Tibial nerve (tissue), 4 donors: ENCODE measurements around the gene HIGD1B. TPM values are rescaled to one million over a fixed set of nuclear protein-coding genes. Genes with fewer than 3 reads are reported as not detected.

Source experiments
- DNase-seq, 2 donors: peaks; one replicate each; pipeline ENCODE4 v3.0.0-alpha.2; 2019; ENCODE audit warnings: low spot score in 2 of 2
- H3K27ac ChIP-seq, 4 donors: fragments of 200-600 bp; sonication (generic) in 3 of 4; one replicate each; pipeline ENCODE4 v1.5.1; 2017 to 2019; ENCODE audit warnings: mild to moderate bottlenecking in 1 of 4
- H3K27me3 ChIP-seq, 2 donors: fragments of 200-600 bp; sonication (generic) in 1 of 2; one replicate each; pipeline versions ENCODE4 v1.5.1 to v1.6.0; 2017 to 2019
- H3K36me3 ChIP-seq, 3 donors: fragments of 200-600 bp; sonication (generic); one replicate each; pipeline ENCODE4 v1.5.1; 2018 to 2019
- H3K4me1 ChIP-seq, 4 donors: fragments of 200-600 bp; sonication (generic) in 3 of 4; one replicate each; pipeline ENCODE4 v1.5.1; 2017 to 2019
- H3K4me3 ChIP-seq, 4 donors: fragments of 200-600 bp; sonication (generic) in 3 of 4; one replicate each; pipeline ENCODE4 v1.5.1; 2017 to 2019; ENCODE audit warnings: mild to moderate bottlenecking in 1 of 4, moderate library complexity in 1 of 4
- H3K9me3 ChIP-seq, 4 donors: fragments of 200-600 bp; sonication (generic) in 3 of 4; one replicate each; pipeline ENCODE4 v1.5.1; 2017 to 2019
- CTCF ChIP-seq, 5 experiments: fragments of 200-600 bp in 3 of 5; fragments of 450-650 bp in 2 of 5; sonication (generic) in 3 of 5; IDR thresholded peaks; one replicate each; pipeline ENCODE4 v1.5.1; 2016 to 2019; ENCODE audit warnings: antibody characterized with exemption in 5 of 5, mild to moderate bottlenecking in 3 of 5, moderate library complexity in 2 of 5
- EP300 ChIP-seq, 2 donors: sonication (generic); formaldehyde crosslinking; IDR thresholded peaks; one replicate each; pipeline ENCODE4 v1.6.1; 2017; ENCODE audit warnings: antibody characterized with exemption in 2 of 2, mild to moderate bottlenecking in 1 of 2
- POLR2A ChIP-seq, 2 donors: fragments of 450-650 bp; IDR thresholded peaks; one replicate each; pipeline ENCODE4 v1.6.1; 2017; ENCODE audit warnings: antibody characterized with exemption in 2 of 2, mild to moderate bottlenecking in 2 of 2, moderate library complexity in 2 of 2
- WGBS, 2 donors: methylation state at CpG; one replicate each; pipeline ENCODE4 v1.1.5; 2018; 5-methylcytosine and 5-hydroxymethylcytosine counted together
- total RNA-seq, 4 donors: library from RNA; depleted of rRNA; stranded (reverse); fragments of >200 nt; gene quantifications; one replicate each; pipeline ENCODE4 v1.1.0, GENCODE V29; 2016

The HIGD1B gene
- total RNA-seq, 4 donors from 2014 or later, result 2.3 to 10.3 (median 6.5) TPM; not detected in 1

- H3K4me1 ChIP-seq, result no peaks in the 10 kb centered on the region
- H3K27me3 ChIP-seq, result no peaks in the 10 kb centered on the region
- no peak overlapping the region for H3K4me3 ChIP-seq
- no peak for DNase-seq
- no peak overlapping the region for H3K27ac ChIP-seq
- WGBS, 2 donors, result 58 to 69% methylated on average over 6 of the region's 6 CpGs
- TF ChIP-seq EP300 (IDR thresholded peaks at IDR 0.05) (no peak), POLR2A (IDR thresholded peaks at IDR 0.05) (no peak), CTCF (IDR thresholded peaks at IDR 0.05) (no peak)
- H3K36me3 ChIP-seq, result peaks cover 0 to 43% (median 11%) of the 10 kb centered on the region in 3 donors
- H3K9me3 ChIP-seq, result no peaks in the 10 kb centered on the region
Observed at GRCh38 chr17:44848257-44848795, 643 bp downstream of the HIGD1B start.

- no peak overlapping the region for H3K27ac ChIP-seq
- H3K27me3 ChIP-seq, result no peaks in the 10 kb centered on the region
- no peak for DNase-seq
- no peaks in the 10 kb centered on the region for H3K9me3 ChIP-seq
- H3K36me3 ChIP-seq, result peaks cover 0 to 50% (median 18%) of the 10 kb centered on the region in 3 donors
- H3K4me3 ChIP-seq, result no peak overlapping the region
- 86 to 89% methylated on average over 12 of the region's 12 CpGs for WGBS, 2 donors
- TF ChIP-seq EP300 (IDR thresholded peaks at IDR 0.05) (no peak), CTCF (IDR thresholded peaks at IDR 0.05) (no peak), POLR2A (IDR thresholded peaks at IDR 0.05) (no peak)
- H3K4me1 ChIP-seq, result no peaks in the 10 kb centered on the region
Observed at GRCh38 chr17:44848961-44849489, 1.3 kb downstream of the HIGD1B start.

- no peak overlapping the region for H3K4me3 ChIP-seq
- no peaks in the 10 kb centered on the region for H3K4me1 ChIP-seq
- H3K9me3 ChIP-seq, result no peaks in the 10 kb centered on the region
- TF ChIP-seq CTCF (IDR thresholded peaks at IDR 0.05) (no peak), EP300 (IDR thresholded peaks at IDR 0.05) (no peak), POLR2A (IDR thresholded peaks at IDR 0.05) (no peak)
- H3K27me3 ChIP-seq, result no peaks in the 10 kb centered on the region
- 85 to 86% methylated on average over 7 of the region's 7 CpGs for WGBS, 2 donors
- peaks cover 0 to 60% (median 28%) of the 10 kb centered on the region in 3 donors for H3K36me3 ChIP-seq
- no peak overlapping the region for H3K27ac ChIP-seq
- no peak for DNase-seq
Observed at GRCh38 chr17:44850025-44850424, 2.3 kb downstream of the HIGD1B start.

- WGBS, 2 donors, result 57 to 67% methylated on average over 5 of the region's 5 CpGs
- Histone ChIP-seq H3K4me3 (no peak overlapping the region), H3K9me3 (no peaks in the 10 kb centered on the region), H3K27me3 (no peaks in the 10 kb centered on the region), H3K4me1 (no peaks in the 10 kb centered on the region), H3K27ac (no peak overlapping the region), H3K36me3 (peaks cover 0 to 65% (median 28%) of the 10 kb centered on the region in 3 donors)
- TF ChIP-seq EP300 (IDR thresholded peaks at IDR 0.05) (no peak), CTCF (IDR thresholded peaks at IDR 0.05) (no peak), POLR2A (IDR thresholded peaks at IDR 0.05) (no peak)
- DNase-seq, result no peak
Observed at GRCh38 chr17:44850612-44851011, 2.9 kb downstream of the HIGD1B start.

GRCh38 chr17:44854192-44854591 is 6.5 kb downstream of the HIGD1B start:
- no peaks in the 10 kb centered on the region for H3K27me3 ChIP-seq
- H3K36me3 ChIP-seq, result peaks cover 2 to 98% (median 43%) of the 10 kb centered on the region in 3 donors
- H3K4me1 ChIP-seq, result no peaks in the 10 kb centered on the region
- H3K27ac ChIP-seq, result no peak overlapping the region
- TF ChIP-seq POLR2A (IDR thresholded peaks at IDR 0.05) (no peak), CTCF (IDR thresholded peaks at IDR 0.05) (no peak), EP300 (IDR thresholded peaks at IDR 0.05) (no peak)
- H3K9me3 ChIP-seq, result no peaks in the 10 kb centered on the region
- DNase-seq, result no peak
- 93 to 98% methylated on average over 5 of the region's 5 CpGs for WGBS, 2 donors
- no peak overlapping the region for H3K4me3 ChIP-seq
